SU-DHL-6 (cell line): Measurements from ENCODE around the gene CCK.

ENCODE experiments used
- CTCF ChIP-seq: fragments of 200-600 bp; sonication (generic); IDR thresholded peaks from one replicate; pipeline ENCODE4 v1.5.1; 2017; ENCODE audit warnings: antibody characterized with exemption, mild to moderate bottlenecking, low read length, moderate library complexity; ENCODE audit not compliant: insufficient read depth, poor library complexity, severe bottlenecking
- EZH2phosphoT487 ChIP-seq: fragments of 200-600 bp; sonication (generic), shearing (Covaris generic); conservative IDR thresholded peaks from 2 replicates; pipeline ENCODE4 v1.6.1; 2018; ENCODE audit warnings: mild to moderate bottlenecking, antibody characterized with exemption, low read length, moderate library complexity, mixed read lengths

- no peak for TF ChIP-seq CTCF
- TF ChIP-seq EZH2phosphoT487, result no peak
These were observed 11.7 kb upstream of the CCK start for GRCh38 chr3:42277676-42278075.
